OCI-LY1 (cell line): Measurements from ENCODE around the gene USP28.

Source experiments
- H2AFZ ChIP-seq: fragments of 200-600 bp; sonication (generic), shearing (Covaris generic); 2 replicates; pipeline ENCODE4 v1.6.0; 2014; ENCODE audit warnings: antibody characterized with exemption, mild to moderate bottlenecking, low read length
- H3F3A ChIP-seq: fragments of 200-600 bp; sonication (generic), shearing (Covaris generic); 2 replicates; pipeline ENCODE4 v1.6.0; 2014; ENCODE audit warnings: mild to moderate bottlenecking, antibody characterized with exemption, low read length, moderate library complexity; ENCODE audit not compliant: insufficient read depth
- H3K27ac ChIP-seq: fragments of 200-600 bp; sonication (generic); 2 replicates; pipeline ENCODE4 v1.5.1; 2014; ENCODE audit warnings: low read length, mixed run types, mild to moderate bottlenecking, low read depth; ENCODE audit not compliant: poor library complexity, severe bottlenecking
- H3K27me3 ChIP-seq: fragments of 200-600 bp; sonication (generic); 2 replicates; pipeline ENCODE4 v1.6.0; 2014; ENCODE audit warnings: antibody characterized with exemption, mild to moderate bottlenecking, low read length, moderate library complexity; ENCODE audit not compliant: insufficient read depth
- H3K36me3 ChIP-seq: fragments of 200-600 bp; sonication (generic); 2 replicates; pipeline ENCODE4 v1.6.1; 2014; ENCODE audit warnings: mild to moderate bottlenecking, antibody characterized with exemption, low read length, moderate library complexity, mixed read lengths; ENCODE audit not compliant: insufficient read depth
- H3K4me1 ChIP-seq: fragments of 200-600 bp; sonication (generic); 2 replicates; pipeline ENCODE4 v1.5.1; 2014; ENCODE audit warnings: mild to moderate bottlenecking, low read length, moderate library complexity; ENCODE audit not compliant: insufficient read depth, severe bottlenecking
- H3K4me2 ChIP-seq: fragments of 200-600 bp; sonication (generic), shearing (Covaris generic); 2 replicates; pipeline ENCODE4 v1.6.1; 2014; ENCODE audit warnings: low read length
- H3K4me3 ChIP-seq: fragments of 200-600 bp; sonication (generic); 2 replicates; pipeline ENCODE4 v1.5.1; 2014; ENCODE audit warnings: low read length, low read depth, mild to moderate bottlenecking, mixed read lengths; ENCODE audit not compliant: poor library complexity, severe bottlenecking
- H3K79me2 ChIP-seq: fragments of 200-600 bp; shearing (Covaris generic); 2 replicates; pipeline ENCODE4 v1.6.1; 2016; ENCODE audit warnings: mixed run types, low read length, mixed read lengths; ENCODE audit not compliant: insufficient read depth
- H3K9ac ChIP-seq: fragments of 200-600 bp; sonication (generic), shearing (Covaris generic); 2 replicates; pipeline ENCODE4 v1.6.1; 2014; ENCODE audit warnings: mild to moderate bottlenecking, low read length, mixed read lengths
- H3K9me2 ChIP-seq: fragments of 200-600 bp; sonication (generic), shearing (Covaris generic); 2 replicates; pipeline ENCODE4 v1.6.1; 2014; ENCODE audit warnings: low read depth, mild to moderate bottlenecking, low read length, mixed read lengths
- H3K9me3 ChIP-seq: fragments of 200-600 bp; shearing (Covaris generic); 2 replicates; pipeline ENCODE4 v1.6.1; 2014; ENCODE audit warnings: low read length, mixed read lengths
- H4K20me1 ChIP-seq: fragments of 200-600 bp; sonication (generic), shearing (Covaris generic); 2 replicates; pipeline ENCODE4 v1.6.0; 2016; ENCODE audit warnings: mild to moderate bottlenecking, low read length; ENCODE audit not compliant: insufficient read depth
- EZH2 ChIP-seq: fragments of 200-600 bp; sonication (generic), shearing (Covaris generic); IDR thresholded peaks from 2 replicates; pipeline ENCODE4 v1.8.0; 2017; ENCODE audit warnings: borderline replicate concordance, mixed run types, mild to moderate bottlenecking, antibody characterized with exemption, low read length, moderate library complexity, mixed read lengths
- TF ChIP-seq, protein P1 (sequence below): fragments of 200-600 bp; sonication (generic), shearing (Covaris generic); IDR thresholded peaks from 2 replicates; pipeline ENCODE4 v1.5.1; 2017; ENCODE audit warnings: mild to moderate bottlenecking, antibody characterized with exemption, low read length, moderate library complexity, mixed read lengths

The USP28 gene

DNA sequence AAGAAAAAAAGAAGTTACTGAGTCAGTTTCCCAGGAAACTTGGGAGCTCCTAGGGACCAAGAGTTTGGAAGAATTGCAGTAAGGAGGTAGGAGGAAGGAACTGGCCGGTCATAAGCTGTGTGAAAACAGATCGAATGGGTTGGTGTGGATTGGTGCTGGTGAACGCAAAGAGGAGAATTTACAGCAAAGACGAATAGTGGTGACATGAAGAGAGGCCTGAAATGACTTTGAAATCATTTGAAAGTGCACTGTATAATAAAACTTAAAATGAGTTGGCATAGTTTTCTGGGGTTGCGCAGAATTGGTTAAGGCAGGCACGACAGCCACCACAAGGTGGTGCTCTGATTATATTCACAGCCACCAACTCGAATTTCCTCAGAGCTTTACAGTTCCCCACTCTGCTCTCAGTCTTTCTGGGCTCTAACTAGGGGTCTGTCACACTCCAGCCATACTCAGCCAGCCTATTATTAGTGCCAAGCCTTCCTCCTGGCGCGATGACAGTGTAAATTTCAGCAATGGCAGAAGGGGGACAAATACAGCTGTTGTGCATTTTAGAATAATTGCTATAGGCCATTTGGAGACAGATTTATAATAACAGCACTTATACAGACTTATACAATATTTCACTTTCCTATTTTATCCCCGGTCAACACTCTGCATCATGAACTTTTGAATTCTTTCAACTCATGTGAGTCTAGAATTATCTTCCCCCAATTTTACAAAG, 20.9 kb upstream of the USP28 start:
- no peaks in the 10 kb centered on the region for H3K36me3 ChIP-seq
- no peak overlapping the region for H3K9ac ChIP-seq
- H2AFZ ChIP-seq = no peak overlapping the region
- no peaks in the 10 kb centered on the region for H3K79me2 ChIP-seq
- no peak overlapping the region for H3K27ac ChIP-seq
- H3F3A ChIP-seq = no peaks in the 10 kb centered on the region
- H3K4me2 ChIP-seq = no peak overlapping the region
- H3K27me3 ChIP-seq = no peaks in the 10 kb centered on the region
- no peaks in the 10 kb centered on the region for H4K20me1 ChIP-seq
- no peak overlapping the region for H3K4me3 ChIP-seq
- no peaks in the 10 kb centered on the region for H3K9me3 ChIP-seq
- TF ChIP-seq, protein P1, sequence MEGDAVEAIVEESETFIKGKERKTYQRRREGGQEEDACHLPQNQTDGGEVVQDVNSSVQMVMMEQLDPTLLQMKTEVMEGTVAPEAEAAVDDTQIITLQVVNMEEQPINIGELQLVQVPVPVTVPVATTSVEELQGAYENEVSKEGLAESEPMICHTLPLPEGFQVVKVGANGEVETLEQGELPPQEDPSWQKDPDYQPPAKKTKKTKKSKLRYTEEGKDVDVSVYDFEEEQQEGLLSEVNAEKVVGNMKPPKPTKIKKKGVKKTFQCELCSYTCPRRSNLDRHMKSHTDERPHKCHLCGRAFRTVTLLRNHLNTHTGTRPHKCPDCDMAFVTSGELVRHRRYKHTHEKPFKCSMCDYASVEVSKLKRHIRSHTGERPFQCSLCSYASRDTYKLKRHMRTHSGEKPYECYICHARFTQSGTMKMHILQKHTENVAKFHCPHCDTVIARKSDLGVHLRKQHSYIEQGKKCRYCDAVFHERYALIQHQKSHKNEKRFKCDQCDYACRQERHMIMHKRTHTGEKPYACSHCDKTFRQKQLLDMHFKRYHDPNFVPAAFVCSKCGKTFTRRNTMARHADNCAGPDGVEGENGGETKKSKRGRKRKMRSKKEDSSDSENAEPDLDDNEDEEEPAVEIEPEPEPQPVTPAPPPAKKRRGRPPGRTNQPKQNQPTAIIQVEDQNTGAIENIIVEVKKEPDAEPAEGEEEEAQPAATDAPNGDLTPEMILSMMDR = peak; percentile 76
- no peak for TF ChIP-seq EZH2
- H3K4me1 ChIP-seq = no peaks in the 10 kb centered on the region
- H3K9me2 ChIP-seq = no peaks in the 10 kb centered on the region

DNA sequence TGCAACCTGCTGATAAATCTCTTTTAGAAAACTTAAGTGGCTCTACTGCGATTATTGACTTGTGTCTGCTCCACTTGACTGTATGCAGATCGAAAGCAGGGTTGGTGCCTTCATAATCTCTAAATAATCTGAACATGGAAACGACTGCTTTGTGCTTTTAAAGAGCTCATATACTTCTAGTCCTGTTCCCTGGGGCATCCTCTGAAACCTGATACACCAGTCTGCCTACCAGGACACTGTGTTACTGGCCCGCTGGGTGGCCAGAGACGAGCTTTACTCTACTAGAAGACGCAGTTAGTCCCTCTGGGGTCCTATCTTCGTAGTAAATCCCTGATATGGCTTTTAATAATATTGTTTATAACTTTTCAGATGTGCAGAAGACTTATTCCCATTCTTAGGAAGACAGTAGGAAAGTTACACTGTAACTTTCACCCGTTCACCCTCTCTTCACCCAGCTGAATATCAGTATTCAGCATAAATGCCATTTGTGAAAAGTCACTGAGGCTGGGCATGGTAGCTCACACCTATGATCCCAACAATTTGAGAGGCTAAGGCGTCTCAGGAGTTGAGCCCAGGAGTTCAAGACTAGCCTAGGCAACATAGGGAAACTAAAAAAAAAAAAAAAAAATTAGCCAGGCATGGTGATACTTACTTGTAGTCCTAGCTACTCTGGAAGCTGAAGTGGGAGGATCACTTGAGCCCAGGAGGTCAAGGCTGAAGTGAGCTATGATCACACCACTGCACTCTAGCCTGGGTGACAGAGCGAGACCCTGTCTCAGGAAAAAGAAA, 20.2 kb upstream of the USP28 start:
- Histone ChIP-seq H3K79me2 (no peaks in the 10 kb centered on the region), H3K4me1 (no peaks in the 10 kb centered on the region), H3F3A (no peaks in the 10 kb centered on the region), H3K9me2 (no peaks in the 10 kb centered on the region), H3K27me3 (no peaks in the 10 kb centered on the region), H3K9me3 (no peaks in the 10 kb centered on the region), H3K4me3 (no peak overlapping the region), H2AFZ (no peak overlapping the region), H4K20me1 (no peaks in the 10 kb centered on the region), H3K4me2 (no peak overlapping the region), H3K27ac (no peak overlapping the region), H3K36me3 (no peaks in the 10 kb centered on the region), H3K9ac (no peak overlapping the region)
- no peak for TF ChIP-seq EZH2
- TF ChIP-seq, protein P1 = no peak

DNA sequence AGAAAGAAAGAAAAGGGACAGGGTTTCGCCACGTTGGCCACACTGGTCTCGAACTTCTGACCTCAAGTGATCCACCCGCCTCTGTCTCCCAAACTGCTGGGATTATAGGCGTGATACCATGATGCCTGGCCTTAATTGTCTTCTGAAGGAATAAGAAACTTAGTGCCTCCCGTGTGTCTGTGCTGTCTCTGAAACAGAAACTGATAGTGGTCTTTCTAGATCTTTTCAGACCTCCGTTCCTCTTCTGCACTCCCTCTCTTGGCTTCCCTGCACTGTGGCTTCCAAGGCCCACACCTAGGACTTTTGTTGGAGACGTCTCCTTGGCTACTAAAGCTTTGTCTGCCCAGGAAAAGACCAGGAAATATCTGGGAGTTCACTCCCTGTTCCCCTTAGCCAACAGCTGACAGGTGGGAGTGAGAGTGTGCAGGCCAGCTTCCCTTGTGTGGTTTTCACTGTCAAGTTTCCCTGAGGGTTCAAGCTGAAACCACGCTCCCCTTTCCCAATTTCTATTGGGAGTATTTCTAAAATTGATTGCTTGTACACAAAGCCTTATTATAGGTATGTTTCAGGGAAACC, 19.1 kb upstream of the USP28 start:
- H3K9me2 ChIP-seq = no peaks in the 10 kb centered on the region
- H3K4me2 ChIP-seq = no peak overlapping the region
- H3K79me2 ChIP-seq = no peaks in the 10 kb centered on the region
- H4K20me1 ChIP-seq = no peaks in the 10 kb centered on the region
- no peak overlapping the region for H3K4me3 ChIP-seq
- no peak overlapping the region for H2AFZ ChIP-seq
- H3K9ac ChIP-seq = no peak overlapping the region
- TF ChIP-seq EZH2 = no peak
- TF ChIP-seq, protein P1 = no peak
- no peak overlapping the region for H3K27ac ChIP-seq
- no peaks in the 10 kb centered on the region for H3K4me1 ChIP-seq
- no peaks in the 10 kb centered on the region for H3K9me3 ChIP-seq
- no peaks in the 10 kb centered on the region for H3F3A ChIP-seq
- H3K36me3 ChIP-seq = no peaks in the 10 kb centered on the region
- no peaks in the 10 kb centered on the region for H3K27me3 ChIP-seq
